IMR-90 (cell line): ENCODE results near the gene ACTA2.

ENCODE experiments used
- FOS ChIP-seq: fragments of 150-350 bp; IDR thresholded peaks from 2 replicates; pipeline ENCODE4 v1.6.1; 2016; ENCODE audit warnings: low read depth, low read length
- POLR2A ChIP-seq: IDR thresholded peaks from 2 replicates; pipeline ENCODE4 v1.6.1; 2012; ENCODE audit warnings: mild to moderate bottlenecking, low read depth, low read length
- TF ChIP-seq, protein P1 (sequence below): conservative IDR thresholded peaks from 2 replicates; pipeline ENCODE4 v1.5.1; 2012; ENCODE audit warnings: mild to moderate bottlenecking, low read depth, low read length, improper control_type of control experiment

DNA sequence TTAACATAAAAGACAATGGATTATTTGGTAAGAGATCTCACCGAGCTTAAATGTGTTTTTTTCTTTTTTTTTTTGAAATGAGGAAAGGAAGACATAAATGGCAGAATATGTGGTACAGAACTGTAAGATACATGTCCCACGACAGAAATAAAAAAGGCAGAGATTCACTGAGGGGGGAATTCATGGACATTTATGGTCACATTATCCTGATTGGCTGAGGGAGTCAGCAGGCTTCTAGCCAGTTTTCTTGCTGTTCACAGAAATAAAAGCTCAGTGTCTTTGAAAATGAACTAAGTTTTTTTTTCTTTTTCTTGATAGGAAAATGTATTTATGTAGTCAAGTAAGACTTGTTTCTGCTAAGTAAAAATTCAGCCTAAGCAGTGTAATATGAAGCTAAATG lies 29.8 kb upstream of the ACTA2 start:
- TF ChIP-seq POLR2A (no peak), FOS (no peak)
- TF ChIP-seq, protein P1, sequence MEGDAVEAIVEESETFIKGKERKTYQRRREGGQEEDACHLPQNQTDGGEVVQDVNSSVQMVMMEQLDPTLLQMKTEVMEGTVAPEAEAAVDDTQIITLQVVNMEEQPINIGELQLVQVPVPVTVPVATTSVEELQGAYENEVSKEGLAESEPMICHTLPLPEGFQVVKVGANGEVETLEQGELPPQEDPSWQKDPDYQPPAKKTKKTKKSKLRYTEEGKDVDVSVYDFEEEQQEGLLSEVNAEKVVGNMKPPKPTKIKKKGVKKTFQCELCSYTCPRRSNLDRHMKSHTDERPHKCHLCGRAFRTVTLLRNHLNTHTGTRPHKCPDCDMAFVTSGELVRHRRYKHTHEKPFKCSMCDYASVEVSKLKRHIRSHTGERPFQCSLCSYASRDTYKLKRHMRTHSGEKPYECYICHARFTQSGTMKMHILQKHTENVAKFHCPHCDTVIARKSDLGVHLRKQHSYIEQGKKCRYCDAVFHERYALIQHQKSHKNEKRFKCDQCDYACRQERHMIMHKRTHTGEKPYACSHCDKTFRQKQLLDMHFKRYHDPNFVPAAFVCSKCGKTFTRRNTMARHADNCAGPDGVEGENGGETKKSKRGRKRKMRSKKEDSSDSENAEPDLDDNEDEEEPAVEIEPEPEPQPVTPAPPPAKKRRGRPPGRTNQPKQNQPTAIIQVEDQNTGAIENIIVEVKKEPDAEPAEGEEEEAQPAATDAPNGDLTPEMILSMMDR = no peak
